NCI-H2196 treated with DMSO at 0.1 percent for 48 hours (cell line): Measurements from ENCODE around the gene METTL8.

Experiments used
- DNase-seq: peaks from one replicate; lab custom pipeline; 2025; ENCODE audit not compliant: unreplicated experiment; lab: John Stamatoyannopoulos, UW

Gene METTL8

DNA sequence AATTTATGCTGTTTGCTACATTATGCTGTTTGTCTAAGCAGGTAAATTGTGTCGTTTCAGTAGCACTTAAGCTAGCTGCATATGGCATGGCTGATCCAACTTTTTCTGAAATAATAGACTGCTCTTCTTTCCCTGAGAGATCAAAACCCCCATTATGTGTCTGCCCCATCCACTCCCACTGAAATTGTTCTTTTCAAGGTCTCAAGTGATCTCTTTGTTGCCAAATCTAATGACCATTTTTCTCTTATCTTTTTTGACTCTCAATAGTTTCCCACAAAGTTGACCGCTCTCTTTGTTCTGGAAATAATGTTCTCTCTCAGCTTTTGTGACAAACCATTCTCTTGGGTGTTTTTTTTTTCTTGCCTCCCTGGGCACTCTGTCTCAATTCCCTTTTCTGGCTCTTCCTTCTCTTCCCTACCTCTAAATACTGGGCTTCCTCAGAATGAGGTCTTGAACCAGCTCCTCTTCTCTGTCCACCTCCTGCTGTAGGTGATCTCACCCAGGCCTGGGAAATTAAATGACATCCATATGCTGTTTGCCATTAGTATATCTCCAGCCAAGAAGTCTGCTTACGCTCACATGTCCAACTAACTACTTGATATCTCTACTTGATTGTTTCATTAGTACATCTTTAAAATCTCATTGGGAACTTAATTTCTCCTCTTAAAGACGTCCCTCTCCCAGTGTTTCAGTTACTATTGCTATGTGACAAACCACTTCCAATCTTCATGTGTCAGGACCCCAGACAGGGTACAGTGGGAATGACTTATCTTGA is 165.7 kb downstream of the METTL8 start:
- no peak for DNase-seq
